GM18861 (cell line): ENCODE data around the gene PGM2.
"Not testable (repeated sequence)": the region's sequence is repeated elsewhere in the genome, so short reads cannot be mapped to it uniquely, and the experiment has no call there.

Experiments used
- ATAC-seq: cut with Tn5 transposase; IDR thresholded peaks from one replicate; pipeline ENCODE4 v1.9.1; 2021; ENCODE audit not compliant: unreplicated experiment

Gene PGM2

DNA sequence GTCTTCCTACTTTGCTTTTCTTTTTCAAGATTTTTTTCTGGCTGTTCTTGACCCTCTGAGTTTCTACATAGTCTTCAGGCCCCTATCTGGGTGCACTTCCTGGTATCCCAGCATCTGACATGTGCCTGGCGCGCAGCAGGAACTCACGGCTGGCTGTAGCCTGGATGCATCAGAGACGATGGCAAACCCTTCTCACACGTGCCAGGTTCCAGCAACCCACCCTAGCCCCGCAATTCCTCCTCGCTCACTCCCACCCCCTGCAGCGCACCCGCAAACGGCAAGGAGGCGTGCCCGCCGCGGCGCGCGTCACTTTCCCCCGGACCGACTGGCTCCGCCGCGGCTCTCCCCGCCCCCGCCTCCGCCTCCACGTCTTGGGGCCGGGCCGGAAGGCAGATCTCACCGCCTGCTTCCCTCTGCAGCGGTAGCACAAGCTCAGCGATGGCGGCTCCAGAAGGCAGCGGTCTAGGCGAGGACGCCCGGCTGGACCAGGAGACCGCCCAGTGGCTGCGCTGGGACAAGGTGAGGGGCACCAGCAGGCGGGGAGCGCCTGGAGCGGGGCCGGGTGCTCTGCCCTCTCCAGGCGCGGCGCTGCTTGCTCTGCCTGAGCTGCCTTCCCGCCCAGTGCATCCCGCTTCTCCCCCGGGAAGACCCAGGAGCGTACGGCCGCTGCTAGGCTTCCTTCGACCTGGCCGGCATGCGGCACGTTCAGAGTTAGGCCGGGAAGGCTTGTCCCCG is at the start of gene PGM2:
Gene PGM2 (plus strand): TSS at position 392 of the 735 bp plus-strand sequence. CDS start 47 bp downstream, at position 439.
- peak; percentile 95 for ATAC-seq

DNA sequence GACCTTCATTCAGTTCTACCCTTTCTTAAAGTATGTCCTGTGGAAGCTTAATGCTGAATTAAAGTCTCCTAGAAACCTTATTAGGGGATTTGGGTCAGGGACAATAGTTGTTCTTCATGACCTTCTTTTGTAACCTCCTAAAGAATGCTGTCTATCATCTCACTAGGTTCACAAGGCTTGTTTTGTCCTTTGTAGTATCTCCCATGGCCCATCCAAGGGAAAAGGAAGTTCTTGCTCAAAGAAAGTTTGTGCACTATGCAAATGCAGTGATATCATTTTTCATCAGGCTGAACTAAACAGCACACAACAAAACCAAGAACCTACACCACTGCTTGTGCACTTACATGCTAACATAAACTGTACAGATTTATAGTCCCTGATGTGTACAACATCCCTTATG is 46.6 kb upstream of the PGM2 start:
- no peak for ATAC-seq

DNA sequence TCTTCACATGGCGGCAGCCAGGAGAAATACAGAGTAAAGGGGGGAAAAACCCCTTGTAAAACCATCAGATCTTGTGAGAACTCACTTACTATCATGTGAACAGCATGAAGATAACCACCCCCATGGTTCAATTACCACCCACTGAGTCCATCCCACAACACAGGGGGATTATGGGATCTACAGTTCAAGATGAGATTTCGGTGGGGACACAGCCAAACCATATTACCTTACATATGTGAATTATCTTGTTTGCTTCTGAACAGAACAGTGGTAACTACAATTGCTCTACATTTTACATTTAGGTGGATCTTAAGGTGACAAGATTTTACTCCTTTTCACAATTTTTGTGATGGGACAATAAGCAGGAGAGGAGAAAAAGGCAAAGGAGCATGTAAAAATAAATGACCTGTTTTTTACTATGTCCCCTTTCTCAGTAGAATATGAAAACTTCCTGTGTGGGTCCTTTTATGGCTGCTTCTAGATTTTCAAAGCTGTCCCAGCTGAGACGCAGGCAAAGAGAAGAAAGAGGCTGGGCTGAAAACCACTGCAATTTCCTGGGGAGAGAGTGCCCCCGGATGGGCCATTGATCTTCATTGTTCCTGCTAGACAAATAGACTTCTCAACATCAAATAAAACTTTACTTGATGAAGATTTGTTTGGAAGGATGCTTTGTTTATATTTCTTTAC is 45.9 kb upstream of the PGM2 start:
- no peak for ATAC-seq

DNA sequence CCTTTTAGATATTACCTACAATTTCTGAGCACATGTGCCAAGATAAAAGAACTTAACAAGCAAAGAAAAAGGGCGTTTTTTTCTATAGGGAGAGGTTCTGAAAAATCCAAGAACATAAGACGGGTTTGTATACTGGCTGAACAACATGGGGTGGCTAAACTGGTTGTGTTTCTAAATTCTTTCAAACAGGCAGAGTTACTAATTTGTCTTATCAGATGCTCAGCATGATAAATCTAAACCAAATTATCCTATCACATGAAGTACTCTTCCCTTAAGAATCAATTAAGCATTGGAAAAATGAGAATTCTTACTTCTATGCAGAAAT is 45.4 kb upstream of the PGM2 start:
- no peak for ATAC-seq

DNA sequence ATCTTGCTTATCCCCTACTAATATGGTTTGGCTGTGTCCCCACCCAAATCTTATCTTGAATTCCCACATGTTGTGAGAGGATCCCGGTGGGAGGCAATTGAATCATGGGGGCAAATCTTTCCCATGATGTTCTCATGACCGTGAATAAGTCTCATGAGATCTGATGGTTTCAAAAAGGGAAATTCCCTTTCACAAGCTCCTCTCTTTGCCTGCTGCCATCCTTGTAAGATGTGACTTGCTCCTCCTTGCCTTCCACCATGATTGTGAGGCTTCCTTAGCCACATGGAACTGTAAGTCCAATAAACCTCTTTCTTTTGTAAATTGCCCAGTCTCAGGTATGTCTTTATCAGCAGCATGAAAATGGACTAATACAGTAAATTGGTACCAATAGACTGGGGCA is 40.2 kb upstream of the PGM2 start:
- ATAC-seq, result not testable (repeated sequence)

DNA sequence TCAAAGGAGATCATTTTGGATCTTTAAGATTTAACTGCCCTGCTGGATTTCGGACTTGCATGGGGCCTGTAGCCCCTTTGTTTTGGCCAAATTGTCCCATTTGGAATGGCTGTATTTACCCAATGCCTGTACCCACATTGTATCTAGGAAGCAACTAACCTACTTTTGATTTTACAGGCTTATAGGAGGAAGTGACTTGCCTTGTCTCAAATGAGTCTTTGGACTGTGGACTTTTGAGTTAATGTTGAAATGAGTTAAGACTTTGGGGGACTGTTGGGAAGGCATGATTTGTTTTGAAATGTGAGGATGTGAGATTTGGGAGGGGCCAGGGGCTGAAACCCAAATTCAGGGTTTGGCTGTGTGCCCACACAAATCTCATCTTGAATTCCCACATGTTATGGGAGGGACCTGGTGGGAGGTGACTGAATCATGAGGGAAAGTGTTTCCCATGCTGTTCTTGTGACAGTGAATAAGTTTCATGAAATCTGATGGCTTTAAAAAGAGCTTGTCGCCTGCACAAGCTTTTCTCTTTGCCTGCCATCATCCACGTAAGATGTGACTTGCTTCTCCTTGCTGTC is 38.5 kb upstream of the PGM2 start:
- not testable (repeated sequence) for ATAC-seq

DNA sequence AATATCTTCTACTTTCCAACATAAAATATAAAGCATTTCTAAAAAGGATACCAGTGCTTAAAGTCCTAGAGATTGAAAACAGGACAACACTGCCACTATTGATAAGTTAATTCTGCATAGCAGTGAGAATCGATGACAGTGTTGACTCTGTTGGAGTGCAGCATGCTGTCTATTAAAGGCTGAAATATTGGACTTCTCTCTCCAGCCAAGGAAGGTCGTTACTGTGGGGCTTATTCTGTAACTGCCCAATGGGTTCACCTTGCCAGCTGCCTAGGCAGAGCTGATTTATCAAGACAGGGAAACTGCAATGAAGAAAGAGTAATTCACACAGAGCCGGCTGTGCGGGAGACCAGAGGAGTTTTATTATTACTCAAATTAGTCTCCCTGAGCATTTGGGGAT is 37.7 kb upstream of the PGM2 start:
- ATAC-seq, result no peak

DNA sequence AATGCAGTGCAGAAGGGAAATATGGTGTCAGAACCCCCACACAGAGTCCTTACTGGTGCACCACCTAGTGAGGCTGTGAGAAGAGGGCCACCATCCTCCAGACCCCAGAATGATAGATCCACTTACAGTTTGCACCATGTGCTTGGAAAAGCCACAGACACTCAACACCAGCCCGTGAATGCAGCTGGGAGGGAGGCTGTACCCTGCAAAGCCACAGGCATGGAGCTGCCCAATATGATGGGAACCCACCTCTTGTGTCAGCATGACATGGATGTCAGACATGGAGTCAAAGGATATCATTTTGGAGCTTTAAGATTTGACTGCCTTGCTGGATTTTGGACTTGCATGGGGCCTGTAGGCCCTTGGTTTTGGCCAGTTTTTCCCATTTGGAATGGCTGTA is 34.2 kb upstream of the PGM2 start:
- no peak for ATAC-seq

DNA sequence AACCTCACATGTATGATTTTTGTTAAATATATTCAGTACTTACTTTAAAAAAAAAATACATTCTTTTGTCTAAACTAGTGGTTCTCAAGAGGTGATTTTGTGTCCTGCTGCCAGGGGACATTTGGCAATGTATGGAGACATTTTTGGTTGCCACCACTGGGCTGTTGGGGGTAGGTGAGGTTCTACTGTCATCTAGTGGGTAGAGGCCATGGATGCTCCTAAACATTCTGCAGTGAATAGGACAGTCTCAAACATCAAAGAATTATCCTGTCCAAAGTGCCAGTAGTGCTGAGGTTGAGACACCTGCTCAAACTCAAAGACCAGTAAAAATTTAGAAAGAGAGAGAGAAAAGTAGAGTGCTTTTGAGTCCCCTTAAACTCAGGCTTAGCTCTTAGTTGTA is 32.9 kb upstream of the PGM2 start:
- no peak for ATAC-seq

DNA sequence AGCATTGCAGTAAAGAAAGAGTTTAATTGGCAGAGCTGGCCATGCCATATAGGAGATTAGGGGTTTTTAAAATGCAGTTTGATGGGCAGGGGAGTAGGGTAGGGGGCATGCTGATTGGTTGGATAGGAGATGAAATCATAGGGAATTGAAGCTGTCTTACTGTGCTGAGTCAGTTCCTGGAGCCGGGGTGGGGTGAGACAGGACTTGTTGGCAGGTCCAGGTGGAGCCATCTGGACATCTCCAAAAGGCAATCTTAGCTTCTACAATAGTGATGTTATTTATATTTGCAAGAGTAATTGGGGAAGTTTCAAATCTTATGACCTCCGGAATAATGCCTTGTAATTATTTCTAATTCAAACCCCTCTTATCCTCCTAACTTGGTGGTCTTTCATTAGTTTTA is 32.4 kb upstream of the PGM2 start:
- ATAC-seq, result no peak

DNA sequence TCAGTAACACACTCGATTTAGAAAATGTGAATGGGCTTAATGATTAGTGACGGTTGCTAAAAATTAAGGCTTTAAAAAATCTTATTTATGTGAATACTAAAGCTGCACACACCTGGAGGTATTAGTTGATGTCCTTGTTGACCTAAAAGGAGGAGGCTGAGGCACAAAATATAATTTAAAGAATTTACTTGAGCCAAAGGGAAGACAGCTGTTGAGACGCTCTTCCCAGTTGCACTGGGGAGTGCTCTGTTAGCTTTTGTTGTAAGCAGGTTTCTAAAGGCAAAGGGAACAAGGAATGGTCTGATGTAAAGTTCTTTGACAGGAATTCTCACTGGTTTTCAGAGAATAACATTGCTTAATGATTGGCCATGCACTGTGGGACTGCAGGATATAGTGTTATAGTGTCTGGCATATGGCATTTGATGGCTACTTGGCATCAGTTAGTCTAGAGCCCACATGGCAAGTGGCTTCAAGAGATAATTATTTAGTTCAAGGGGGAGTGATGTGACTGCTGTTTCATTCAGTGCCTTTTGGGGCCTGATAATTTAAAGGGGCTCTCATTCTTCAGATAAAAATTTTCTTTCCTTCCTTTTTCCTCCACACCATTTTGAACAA is 30.8 kb upstream of the PGM2 start:
- ATAC-seq, result no peak

DNA sequence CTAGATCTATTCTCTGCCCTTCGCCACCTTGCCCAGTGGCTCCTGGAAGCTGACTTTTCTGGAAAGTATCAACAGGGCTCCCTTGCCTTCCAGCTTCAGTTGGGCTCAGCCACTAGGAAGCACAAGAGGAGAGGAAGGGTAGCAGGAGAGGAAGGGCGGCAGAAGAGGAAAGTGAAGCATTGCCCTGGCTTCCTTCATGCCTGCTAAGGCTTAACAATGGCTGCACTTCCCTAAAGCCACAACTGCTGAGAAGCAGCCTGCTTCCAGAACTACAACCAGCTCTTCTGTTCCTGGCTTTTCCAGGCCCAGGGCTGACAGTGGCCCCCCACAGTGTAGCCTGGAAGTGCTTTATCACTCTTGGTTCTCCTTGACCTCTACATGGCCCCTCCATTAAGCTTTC is 29.1 kb upstream of the PGM2 start:
- no peak for ATAC-seq

DNA sequence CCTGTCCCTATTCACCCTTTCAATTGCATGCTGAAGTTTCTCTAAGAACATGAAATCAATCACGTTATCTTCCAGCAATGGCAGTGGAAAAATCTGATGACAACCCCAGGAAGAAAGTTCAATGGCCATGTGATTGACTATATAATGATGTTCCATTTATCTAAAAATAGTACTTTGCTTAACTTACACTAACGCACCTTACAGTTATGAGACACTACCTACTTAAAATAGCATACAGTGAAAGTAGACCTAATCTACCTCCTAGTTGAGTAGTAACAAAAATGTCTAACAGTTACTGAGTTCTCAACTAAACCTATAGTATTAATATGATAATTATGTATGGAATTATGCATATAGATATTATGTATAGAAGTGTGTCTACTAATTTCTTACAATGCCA is 28.6 kb upstream of the PGM2 start:
- no peak for ATAC-seq

DNA sequence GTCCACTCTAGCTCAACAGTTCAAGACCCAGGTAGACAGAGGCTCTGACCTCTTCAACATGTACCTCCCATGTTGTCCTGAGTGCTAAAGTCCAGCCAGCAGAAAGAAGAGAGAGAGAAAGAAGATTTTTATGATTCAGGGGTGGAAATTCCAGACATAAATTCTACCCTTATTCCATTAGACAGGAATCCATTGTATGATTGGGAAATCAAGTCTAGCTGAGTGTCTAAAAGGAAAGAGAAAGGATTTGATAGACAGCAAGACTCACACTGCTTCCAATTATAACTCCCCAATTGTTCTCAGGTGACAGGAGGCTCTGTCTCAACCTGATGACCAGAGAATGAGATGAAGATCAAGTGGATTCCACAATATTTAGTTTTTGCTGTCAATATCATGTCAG is 27.9 kb upstream of the PGM2 start:
- ATAC-seq, result no peak

DNA sequence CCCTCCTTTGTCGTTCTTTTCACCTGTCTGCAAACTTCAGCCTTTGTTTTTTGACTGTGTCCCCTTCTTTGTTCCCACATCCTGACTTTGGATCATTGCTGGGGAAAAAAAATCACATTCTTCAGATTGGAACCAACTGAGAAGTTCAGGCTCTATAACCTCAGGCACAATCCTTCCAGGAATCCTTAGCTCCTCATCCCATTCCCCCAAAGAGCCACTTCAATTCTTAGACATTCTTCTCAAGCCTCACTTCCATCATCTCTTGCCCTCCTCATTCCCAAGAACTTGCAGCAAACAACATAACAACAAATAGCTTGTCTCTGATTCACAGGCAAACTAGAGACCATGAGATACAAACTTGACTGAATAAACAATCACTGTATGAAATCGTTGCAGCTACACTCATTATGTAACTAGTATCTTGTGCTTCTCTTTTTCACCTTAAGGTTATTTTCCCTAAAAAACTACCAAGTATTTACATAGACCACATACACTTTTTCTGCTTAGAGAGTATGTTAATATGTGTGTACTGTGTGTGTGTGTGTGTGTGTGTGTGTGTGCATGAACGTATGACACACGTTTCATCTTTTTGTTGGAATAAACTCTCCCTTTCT is 26.4 kb upstream of the PGM2 start:
- ATAC-seq, result no peak

DNA sequence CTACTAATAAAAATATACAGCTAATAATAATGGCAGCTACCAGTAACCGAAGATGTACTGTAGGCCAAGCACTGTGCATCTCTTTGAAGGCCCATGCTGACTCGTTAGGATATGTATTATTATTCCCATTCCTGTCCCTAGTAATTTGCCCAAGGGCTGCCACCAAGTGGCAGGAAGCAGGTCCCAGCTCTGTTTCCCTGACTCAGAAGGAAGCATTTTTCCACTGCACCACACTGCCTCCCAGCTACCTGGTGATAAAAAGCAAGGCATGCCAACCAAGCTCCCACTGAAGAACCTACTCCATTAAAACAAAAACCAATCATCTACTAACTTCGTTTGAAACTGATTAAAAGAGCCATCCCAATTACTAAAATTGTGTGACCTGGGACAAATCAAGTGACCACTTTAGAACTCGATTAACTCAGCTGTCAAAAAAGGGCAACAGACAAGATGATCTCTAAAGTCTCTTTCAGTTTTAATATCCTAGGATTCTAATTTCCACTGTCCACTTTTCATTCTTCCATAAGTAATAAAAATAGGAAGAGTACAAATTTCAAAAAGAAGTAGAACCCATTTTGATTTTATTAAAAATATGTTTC is 24.3 kb upstream of the PGM2 start:
- no peak for ATAC-seq

DNA sequence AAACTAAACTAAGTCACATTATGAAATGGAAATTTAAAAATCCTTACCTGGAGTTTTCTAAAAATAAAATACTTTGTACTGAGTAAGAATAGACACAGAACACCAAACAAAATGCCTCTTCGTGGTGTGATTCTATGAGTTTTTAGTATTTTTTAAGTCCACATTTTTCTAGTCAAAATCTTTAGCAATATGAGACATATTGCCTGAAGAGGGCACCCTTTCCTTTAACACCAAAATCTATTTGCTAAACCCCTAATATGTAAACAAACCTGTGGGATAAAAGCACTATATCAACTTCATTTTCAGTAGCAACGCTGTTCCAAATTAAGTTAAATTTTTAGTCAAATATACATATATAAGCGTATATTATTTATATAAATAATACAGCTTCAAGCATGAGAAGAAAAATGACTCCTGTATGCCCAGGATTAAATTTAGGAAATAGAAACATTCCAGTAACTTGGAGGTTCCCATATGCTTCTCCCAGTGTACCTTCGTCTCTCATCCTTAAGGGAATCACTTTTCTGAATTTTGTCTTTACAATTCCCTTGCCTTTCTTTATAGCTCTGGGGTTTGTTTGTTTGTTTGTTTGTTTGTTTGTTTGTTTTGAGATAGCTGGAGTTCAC is 23.0 kb upstream of the PGM2 start:
- no peak for ATAC-seq

DNA sequence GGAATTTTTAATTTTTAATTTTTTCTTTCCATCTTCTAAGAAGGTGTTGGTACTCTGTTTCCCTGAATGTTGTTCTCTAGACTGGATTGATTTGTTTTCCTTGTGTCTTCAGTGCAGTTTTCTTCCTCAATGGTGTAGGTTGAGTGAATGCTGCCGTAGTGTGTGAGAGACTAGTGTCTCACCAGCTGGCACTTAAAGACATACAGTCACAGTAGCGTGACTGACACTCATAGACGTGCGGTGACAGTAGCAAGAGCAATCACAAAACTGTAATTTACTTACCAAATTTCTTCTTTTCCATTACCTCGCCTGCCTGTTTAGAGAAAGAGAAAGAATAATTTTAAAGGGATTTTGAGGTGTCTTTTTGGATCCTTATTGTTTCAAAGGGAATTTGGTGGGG is 21.4 kb upstream of the PGM2 start:
- no peak for ATAC-seq

DNA sequence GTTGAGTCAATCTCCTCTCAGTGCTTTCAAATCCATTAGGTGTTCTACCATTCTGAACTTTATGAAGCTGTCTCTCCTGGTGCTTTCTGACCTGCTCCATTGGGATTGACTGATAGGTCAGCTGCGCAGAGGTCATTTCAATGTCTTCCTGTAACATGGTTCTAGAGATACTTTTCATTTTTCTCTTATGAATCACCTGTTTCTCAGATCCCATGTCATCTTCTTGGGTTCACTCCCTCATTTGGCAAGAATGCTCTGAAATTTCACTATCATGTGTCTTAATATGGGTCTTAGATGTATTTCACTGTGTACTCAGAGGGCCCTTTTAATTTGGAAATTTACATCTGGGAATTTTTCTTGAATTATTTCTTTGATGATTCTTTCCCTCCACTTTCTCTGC is 13.8 kb upstream of the PGM2 start:
- no peak for ATAC-seq

DNA sequence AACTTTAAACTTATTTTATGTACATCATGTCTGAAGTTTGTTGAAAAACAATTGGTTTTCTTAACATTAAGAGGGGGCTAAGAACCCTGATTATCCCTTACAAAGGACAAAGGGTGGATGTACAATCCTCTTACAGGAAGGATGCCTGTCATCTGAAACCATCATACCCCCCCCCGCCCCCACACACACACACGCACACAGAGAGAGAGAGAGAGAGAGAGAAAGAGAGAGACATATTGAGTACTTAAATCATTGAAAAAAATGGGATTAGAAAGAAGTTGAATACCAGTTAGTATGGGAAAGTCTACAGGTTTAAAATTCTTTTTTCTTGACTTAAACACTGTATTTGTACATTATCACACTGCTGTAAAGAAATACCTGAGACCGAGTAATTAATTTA is 10.9 kb upstream of the PGM2 start:
- no peak for ATAC-seq

DNA sequence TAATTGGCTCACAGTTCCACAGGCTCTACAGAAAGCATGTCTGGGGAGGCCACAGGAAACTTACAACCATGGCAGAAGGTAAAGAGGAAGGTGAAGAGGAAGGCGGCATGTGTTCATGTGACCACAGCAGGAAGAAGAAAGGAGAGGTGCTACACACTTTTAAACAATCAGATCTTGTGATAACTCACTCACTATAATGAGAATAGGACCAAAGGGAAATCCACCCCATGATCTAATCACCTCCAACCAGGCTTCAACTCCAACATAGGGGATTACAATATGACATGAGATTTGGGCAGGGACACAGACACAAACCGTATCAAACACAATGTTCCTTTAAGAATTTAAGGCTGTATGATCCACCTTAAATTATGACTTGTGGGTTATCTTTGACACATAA is 10.5 kb upstream of the PGM2 start:
- ATAC-seq, result no peak
